Stimulated activated naive B cell treated with anti-CD40 and anti-IgM and Interleukin-4, amounts not matched to agents 10 μg/mL and 1 μg/mL and 100 μg/mL, for 72 hours (primary cell): ENCODE data around the gene PHACTR1.
A peak's percentile ranks its signal among the peaks of the same experiment; 100 is the strongest.

Experiments used
- ATAC-seq, 2 donors: fragments of 150-1000 bp; cut with Tn5 transposase; replicated peaks; 2 replicates each; pipeline ENCODE4 v1.10.0; 2021; ENCODE audit warnings: moderate library complexity in 1 of 2
- DNase-seq: peaks from one replicate; pipeline ENCODE4 v3.0.0; 2021
- H3K27ac Mint-ChIP-seq: one replicate; pipeline ENCODE4 v1.8.0; 2022; ENCODE audit warnings: mild to moderate bottlenecking, mixed read lengths
- H3K27me3 Mint-ChIP-seq, 2 donors: one replicate each; pipeline ENCODE4 v1.8.0; 2022; ENCODE audit warnings: mixed read lengths in 2 of 2
- H3K36me3 Mint-ChIP-seq, 2 donors: one replicate each; pipeline ENCODE4 v1.8.0; 2022; ENCODE audit warnings: mixed read lengths in 2 of 2, mild to moderate bottlenecking in 1 of 2
- H3K4me1 Mint-ChIP-seq, 2 donors: one replicate each; pipeline ENCODE4 v1.8.0; 2022; ENCODE audit warnings: mixed read lengths in 2 of 2, mild to moderate bottlenecking in 1 of 2
- H3K4me3 Mint-ChIP-seq, 2 donors: one replicate each; pipeline ENCODE4 v1.8.0; 2022; ENCODE audit warnings: mild to moderate bottlenecking in 2 of 2, mixed read lengths in 2 of 2, moderate library complexity in 1 of 2
- H3K9me3 Mint-ChIP-seq, 2 donors: one replicate each; pipeline ENCODE4 v1.8.0; 2022; ENCODE audit warnings: mixed read lengths in 2 of 2, mild to moderate bottlenecking in 1 of 2

PHACTR1 gene

GRCh38 chr6:12898603-12899002 is 182.0 kb downstream of the PHACTR1 start:
- no peaks in the 10 kb centered on the region for H3K9me3 Mint-ChIP-seq
- ATAC-seq (no peak), DNase-seq (no peak)
- no peaks in the 10 kb centered on the region for H3K36me3 Mint-ChIP-seq
- H3K4me3 Mint-ChIP-seq: no peak overlapping the region
- no peak overlapping the region for H3K27ac Mint-ChIP-seq
- peaks cover 18 to 26% of the 10 kb centered on the region in 2 donors for H3K27me3 Mint-ChIP-seq
- peaks cover 2 to 4% of the 10 kb centered on the region in 2 donors for H3K4me1 Mint-ChIP-seq

- Mint-ChIP-seq H3K27ac (no peak overlapping the region), H3K9me3 (no peaks in the 10 kb centered on the region), H3K36me3 (no peaks in the 10 kb centered on the region), H3K4me1 (no peaks in the 10 kb centered on the region), H3K27me3 (peaks cover 18 to 26% of the 10 kb centered on the region in 2 donors), H3K4me3 (no peak overlapping the region)
- ATAC-seq (no peak), DNase-seq (no peak)
Observed at GRCh38 chr6:12899046-12899833, 182.7 kb downstream of the PHACTR1 start.

- DNase-seq: no peak
- H3K36me3 Mint-ChIP-seq: no peaks in the 10 kb centered on the region
- H3K4me1 Mint-ChIP-seq: no peaks in the 10 kb centered on the region
- no peak overlapping the region for H3K27ac Mint-ChIP-seq
- H3K9me3 Mint-ChIP-seq: no peaks in the 10 kb centered on the region
- ATAC-seq: peak; percentile 71 to 77
- no peak overlapping the region for H3K4me3 Mint-ChIP-seq
- H3K27me3 Mint-ChIP-seq: peaks cover 18 to 20% of the 10 kb centered on the region in 2 donors
Observed at GRCh38 chr6:12903246-12903645, 186.7 kb downstream of the PHACTR1 start.

- Mint-ChIP-seq H3K9me3 (no peaks in the 10 kb centered on the region), H3K27me3 (peaks cover 5 to 6% of the 10 kb centered on the region in 2 donors), H3K36me3 (no peaks in the 10 kb centered on the region), H3K4me3 (no peak overlapping the region), H3K4me1 (no peaks in the 10 kb centered on the region), H3K27ac (no peak overlapping the region)
- DNase-seq (no peak), ATAC-seq (no peak)
Observed at GRCh38 chr6:12909833-12910232, 193.3 kb downstream of the PHACTR1 start.

- Mint-ChIP-seq H3K4me1 (peaks cover 6 to 10% of the 10 kb centered on the region in 2 donors), H3K27ac (no peak overlapping the region), H3K4me3 (no peak overlapping the region), H3K36me3 (no peaks in the 10 kb centered on the region), H3K27me3 (peaks cover 0 to 6% of the 10 kb centered on the region in 2 donors), H3K9me3 (no peaks in the 10 kb centered on the region)
- DNase-seq (no peak), ATAC-seq (no peak)
Observed at GRCh38 chr6:12911427-12911826, 194.9 kb downstream of the PHACTR1 start.

- H3K27ac Mint-ChIP-seq: no peak overlapping the region
- peaks cover 6 to 11% of the 10 kb centered on the region in 2 donors for H3K4me1 Mint-ChIP-seq
- peaks cover 0 to 4% of the 10 kb centered on the region in 2 donors for H3K27me3 Mint-ChIP-seq
- no peak for DNase-seq
- no peak for ATAC-seq
- no peak overlapping the region for H3K4me3 Mint-ChIP-seq
- no peaks in the 10 kb centered on the region for H3K9me3 Mint-ChIP-seq
- H3K36me3 Mint-ChIP-seq: no peaks in the 10 kb centered on the region
Observed at GRCh38 chr6:12913201-12913600, 196.6 kb downstream of the PHACTR1 start.

GRCh38 chr6:12916006-12916405 is 199.4 kb downstream of the PHACTR1 start:
- ATAC-seq (peak in 1 of 2 donors; percentile 60), DNase-seq (no peak)
- Mint-ChIP-seq H3K36me3 (no peaks in the 10 kb centered on the region), H3K9me3 (no peaks in the 10 kb centered on the region), H3K27ac (no peak overlapping the region), H3K27me3 (no peaks in the 10 kb centered on the region), H3K4me3 (no peak overlapping the region), H3K4me1 (peaks cover 6 to 11% of the 10 kb centered on the region in 2 donors)

- H3K9me3 Mint-ChIP-seq: no peaks in the 10 kb centered on the region
- ATAC-seq (no peak), DNase-seq (no peak)
- no peaks in the 10 kb centered on the region for H3K36me3 Mint-ChIP-seq
- H3K4me3 Mint-ChIP-seq: no peak overlapping the region
- H3K27ac Mint-ChIP-seq: no peak overlapping the region
- H3K4me1 Mint-ChIP-seq: peaks cover 6 to 11% of the 10 kb centered on the region in 2 donors
- peaks cover 0 to 4% of the 10 kb centered on the region in 2 donors for H3K27me3 Mint-ChIP-seq
Observed at GRCh38 chr6:12916420-12917136, 200.0 kb downstream of the PHACTR1 start.

- no peaks in the 10 kb centered on the region for H3K9me3 Mint-ChIP-seq
- DNase-seq: no peak
- H3K4me1 Mint-ChIP-seq: peaks cover 4 to 7% of the 10 kb centered on the region in 2 donors
- no peaks in the 10 kb centered on the region for H3K36me3 Mint-ChIP-seq
- H3K4me3 Mint-ChIP-seq: no peak overlapping the region
- ATAC-seq: no peak
- H3K27me3 Mint-ChIP-seq: peaks cover 0 to 7% of the 10 kb centered on the region in 2 donors
- H3K27ac Mint-ChIP-seq: no peak overlapping the region
Observed at GRCh38 chr6:12921467-12921866, 204.9 kb downstream of the PHACTR1 start.

GRCh38 chr6:12923644-12924235 is 207.2 kb downstream of the PHACTR1 start:
- H3K27me3 Mint-ChIP-seq: peaks cover 4 to 8% of the 10 kb centered on the region in 2 donors
- H3K4me3 Mint-ChIP-seq: no peak overlapping the region
- ATAC-seq (peak; percentile 94 to 96), DNase-seq (no peak)
- no peaks in the 10 kb centered on the region for H3K9me3 Mint-ChIP-seq
- no peak overlapping the region for H3K27ac Mint-ChIP-seq
- peaks cover 4 to 6% of the 10 kb centered on the region in 2 donors for H3K4me1 Mint-ChIP-seq
- no peaks in the 10 kb centered on the region for H3K36me3 Mint-ChIP-seq

- H3K4me3 Mint-ChIP-seq: no peak overlapping the region
Observed at GRCh38 chr6:12924911-12925310, 208.3 kb downstream of the PHACTR1 start.

GRCh38 chr6:12927746-12928145 is 211.2 kb downstream of the PHACTR1 start:
- Mint-ChIP-seq H3K4me1 (peaks cover 4 to 6% of the 10 kb centered on the region in 2 donors), H3K9me3 (no peaks in the 10 kb centered on the region), H3K4me3 (no peak overlapping the region), H3K27me3 (peaks cover 5 to 6% of the 10 kb centered on the region in 2 donors), H3K36me3 (no peaks in the 10 kb centered on the region), H3K27ac (no peak overlapping the region)
- ATAC-seq: no peak
- DNase-seq: no peak

More at GRCh38 chr6:12924911-12925310, 208.3 kb downstream of the PHACTR1 start:
- Mint-ChIP-seq H3K4me1 (peaks cover 4 to 6% of the 10 kb centered on the region in 2 donors), H3K9me3 (no peaks in the 10 kb centered on the region), H3K36me3 (no peaks in the 10 kb centered on the region), H3K27me3 (peaks cover 6 to 8% of the 10 kb centered on the region in 2 donors), H3K27ac (no peak overlapping the region)
- ATAC-seq: no peak
- DNase-seq: no peak

GRCh38 chr6:12929678-12930077 is 213.1 kb downstream of the PHACTR1 start:
- peaks cover 5 to 6% of the 10 kb centered on the region in 2 donors for H3K27me3 Mint-ChIP-seq
- no peaks in the 10 kb centered on the region for H3K36me3 Mint-ChIP-seq
- no peak overlapping the region for H3K4me3 Mint-ChIP-seq
- no peak overlapping the region for H3K27ac Mint-ChIP-seq
- DNase-seq (no peak), ATAC-seq (no peak)
- no peaks in the 10 kb centered on the region for H3K9me3 Mint-ChIP-seq
- H3K4me1 Mint-ChIP-seq: no peaks in the 10 kb centered on the region

GRCh38 chr6:12931639-12932038 is 215.1 kb downstream of the PHACTR1 start:
- DNase-seq (no peak), ATAC-seq (no peak)
- peaks cover 0 to 6% of the 10 kb centered on the region in 2 donors for H3K27me3 Mint-ChIP-seq
- H3K36me3 Mint-ChIP-seq: no peaks in the 10 kb centered on the region
- no peak overlapping the region for H3K27ac Mint-ChIP-seq
- H3K9me3 Mint-ChIP-seq: no peaks in the 10 kb centered on the region
- no peak overlapping the region for H3K4me3 Mint-ChIP-seq
- H3K4me1 Mint-ChIP-seq: peaks cover 0 to 2% of the 10 kb centered on the region in 2 donors
